ENCODE results near the gene RAB40B. TPM values are rescaled to one million over a fixed set of nuclear protein-coding genes. Genes with fewer than 3 reads are reported as not detected.
A peak's percentile ranks its signal among the peaks of the same experiment; 100 is the strongest.

Gene RAB40B
- total and polyA plus RNA-seq, 2 of the 13 experiments (the other 11 are each of a cell fraction or from before 2014, with no cell fraction given): 6.2 to 6.5 TPM

GRCh38 chr17:82737967-82738877 lies 39.7 kb upstream of the RAB40B start (continued):
- peak; percentile 86; the same call in 1 of the 2 replicates for TF ChIP-seq ZNF562 (CRISPR knock-in tag; IDR thresholded peaks at IDR 0.05; ENCODE audit: borderline replicate concordance)
- TF ChIP-seq KLF16 (CRISPR knock-in tag; IDR thresholded peaks at IDR 0.05): peak; percentile 99 to 100
- TF ChIP-seq ISL2 (CRISPR knock-in tag; IDR thresholded peaks at IDR 0.05): peak; percentile 89
- peak; percentile 71 for TF ChIP-seq HNRNPLL (IDR thresholded peaks at IDR 0.05; ENCODE audit: low read depth, low read length, poor library complexity, severe bottlenecking)
- peak; percentile 62; the same call in 1 of the 2 replicates for TF ChIP-seq ADNP (CRISPR knock-in tag; IDR thresholded peaks at IDR 0.05)
- peak; percentile 99 for TF ChIP-seq ZNF331 (CRISPR knock-in tag; IDR thresholded peaks at IDR 0.05)
- TF ChIP-seq HOXA5 (CRISPR knock-in tag; IDR thresholded peaks at IDR 0.05): peak; percentile 97
- TF ChIP-seq TEAD3 (CRISPR knock-in tag; optimal IDR thresholded peaks at IDR 0.05; ENCODE audit: borderline replicate concordance): peak; percentile 89
- peak; percentile 86 for TF ChIP-seq ZNF12 (CRISPR knock-in tag; IDR thresholded peaks at IDR 0.05)
- TF ChIP-seq PCBP1 (IDR thresholded peaks at IDR 0.05; ENCODE audit: borderline replicate concordance, low read depth, low read length): 0 out of 2 replicates have a peak, but pooled peaks have one; percentile 75
- TF ChIP-seq, protein P1, sequence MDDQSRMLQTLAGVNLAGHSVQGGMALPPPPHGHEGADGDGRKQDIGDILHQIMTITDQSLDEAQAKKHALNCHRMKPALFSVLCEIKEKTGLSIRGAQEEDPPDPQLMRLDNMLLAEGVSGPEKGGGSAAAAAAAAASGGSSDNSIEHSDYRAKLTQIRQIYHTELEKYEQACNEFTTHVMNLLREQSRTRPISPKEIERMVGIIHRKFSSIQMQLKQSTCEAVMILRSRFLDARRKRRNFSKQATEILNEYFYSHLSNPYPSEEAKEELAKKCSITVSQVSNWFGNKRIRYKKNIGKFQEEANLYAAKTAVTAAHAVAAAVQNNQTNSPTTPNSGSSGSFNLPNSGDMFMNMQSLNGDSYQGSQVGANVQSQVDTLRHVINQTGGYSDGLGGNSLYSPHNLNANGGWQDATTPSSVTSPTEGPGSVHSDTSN (CRISPR knock-in tag; IDR thresholded peaks at IDR 0.05; ENCODE audit: borderline replicate concordance): peak; percentile 70; the same call in 1 of the 2 replicates
- peak; percentile 100 for TF ChIP-seq BORCS8-MEF2B (CRISPR knock-in tag; IDR thresholded peaks at IDR 0.05)
- no peak for TF ChIP-seq RFX1 (IDR thresholded peaks at IDR 0.05)
- peak; percentile 99 for TF ChIP-seq ELF3 (CRISPR knock-in tag; IDR thresholded peaks at IDR 0.05)
- TF ChIP-seq EED (CRISPR knock-in tag; IDR thresholded peaks at IDR 0.05): peak; percentile 97
- peak; percentile 77 for TF ChIP-seq HNF4G (IDR thresholded peaks at IDR 0.05; ENCODE audit: borderline replicate concordance, low read depth, low read length)
- peak; percentile 90 for TF ChIP-seq HNF4G (CRISPR knock-in tag; IDR thresholded peaks at IDR 0.05; ENCODE audit: borderline replicate concordance, low read depth)
- 0 out of 2 replicates have a peak, but pooled peaks have one; percentile 20 for TF ChIP-seq ZNF260 (CRISPR knock-in tag; IDR thresholded peaks at IDR 0.05; ENCODE audit: borderline replicate concordance, low read depth)
- TF ChIP-seq AGO1 (IDR thresholded peaks at IDR 0.05; ENCODE audit: low read depth, low read length, poor library complexity, severe bottlenecking): peak; percentile 76
- TF ChIP-seq PRDM10 (CRISPR knock-in tag; IDR thresholded peaks at IDR 0.05; ENCODE audit: low read depth): peak; percentile 90
- TF ChIP-seq, protein P2, sequence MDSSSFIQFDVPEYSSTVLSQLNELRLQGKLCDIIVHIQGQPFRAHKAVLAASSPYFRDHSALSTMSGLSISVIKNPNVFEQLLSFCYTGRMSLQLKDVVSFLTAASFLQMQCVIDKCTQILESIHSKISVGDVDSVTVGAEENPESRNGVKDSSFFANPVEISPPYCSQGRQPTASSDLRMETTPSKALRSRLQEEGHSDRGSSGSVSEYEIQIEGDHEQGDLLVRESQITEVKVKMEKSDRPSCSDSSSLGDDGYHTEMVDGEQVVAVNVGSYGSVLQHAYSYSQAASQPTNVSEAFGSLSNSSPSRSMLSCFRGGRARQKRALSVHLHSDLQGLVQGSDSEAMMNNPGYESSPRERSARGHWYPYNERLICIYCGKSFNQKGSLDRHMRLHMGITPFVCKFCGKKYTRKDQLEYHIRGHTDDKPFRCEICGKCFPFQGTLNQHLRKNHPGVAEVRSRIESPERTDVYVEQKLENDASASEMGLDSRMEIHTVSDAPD (CRISPR knock-in tag; IDR thresholded peaks at IDR 0.05): peak; percentile 98
- TF ChIP-seq HDAC2 (CRISPR knock-in tag; IDR thresholded peaks at IDR 0.05): peak; percentile 99
